GM12865 (cell line): Measurements from ENCODE around the gene ERC1.
"Not testable (repeated sequence)": the region's sequence is repeated elsewhere in the genome, so short reads cannot be mapped to it uniquely, and the experiment has no call there.

Experiments
- DNase-seq: peaks from one replicate; pipeline ENCODE4 v3.0.0; 2010; ENCODE audit warnings: low read depth
- H3K4me3 ChIP-seq: 2 replicates; pipeline ENCODE4 v1.5.1; 2011; ENCODE audit warnings: mild to moderate bottlenecking, low read depth, low read length, control low read depth
- TF ChIP-seq, protein P1 (sequence below): IDR thresholded peaks from 2 replicates; pipeline ENCODE4 v1.5.1; 2011; ENCODE audit warnings: low read length, control low read depth, low read depth, inconsistent platforms; ENCODE audit not compliant: insufficient read depth; ENCODE audit errors: missing control alignments

ERC1 gene

DNA sequence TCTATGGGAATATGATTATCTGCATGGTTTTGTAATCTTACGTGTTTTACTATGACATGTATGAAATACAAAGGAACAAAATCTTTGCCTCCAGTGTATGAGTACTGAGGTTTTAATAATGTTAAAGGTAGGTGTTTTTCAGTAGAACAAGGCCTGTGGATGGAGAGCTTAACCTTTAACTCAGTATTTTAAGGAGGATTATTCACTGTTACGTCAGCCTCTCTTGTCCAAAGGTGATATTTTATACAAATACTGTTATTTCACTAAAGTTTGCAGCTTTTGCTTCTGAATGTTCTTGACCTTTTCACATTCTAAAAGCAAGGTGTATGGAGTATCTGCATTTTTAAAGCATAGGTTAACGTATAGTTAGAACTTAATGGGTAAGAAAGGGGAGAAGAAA is 195.3 kb downstream of the ERC1 start:
- no peak for DNase-seq
- H3K4me3 ChIP-seq: no peak overlapping the region
- TF ChIP-seq, protein P1, sequence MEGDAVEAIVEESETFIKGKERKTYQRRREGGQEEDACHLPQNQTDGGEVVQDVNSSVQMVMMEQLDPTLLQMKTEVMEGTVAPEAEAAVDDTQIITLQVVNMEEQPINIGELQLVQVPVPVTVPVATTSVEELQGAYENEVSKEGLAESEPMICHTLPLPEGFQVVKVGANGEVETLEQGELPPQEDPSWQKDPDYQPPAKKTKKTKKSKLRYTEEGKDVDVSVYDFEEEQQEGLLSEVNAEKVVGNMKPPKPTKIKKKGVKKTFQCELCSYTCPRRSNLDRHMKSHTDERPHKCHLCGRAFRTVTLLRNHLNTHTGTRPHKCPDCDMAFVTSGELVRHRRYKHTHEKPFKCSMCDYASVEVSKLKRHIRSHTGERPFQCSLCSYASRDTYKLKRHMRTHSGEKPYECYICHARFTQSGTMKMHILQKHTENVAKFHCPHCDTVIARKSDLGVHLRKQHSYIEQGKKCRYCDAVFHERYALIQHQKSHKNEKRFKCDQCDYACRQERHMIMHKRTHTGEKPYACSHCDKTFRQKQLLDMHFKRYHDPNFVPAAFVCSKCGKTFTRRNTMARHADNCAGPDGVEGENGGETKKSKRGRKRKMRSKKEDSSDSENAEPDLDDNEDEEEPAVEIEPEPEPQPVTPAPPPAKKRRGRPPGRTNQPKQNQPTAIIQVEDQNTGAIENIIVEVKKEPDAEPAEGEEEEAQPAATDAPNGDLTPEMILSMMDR: no peak

DNA sequence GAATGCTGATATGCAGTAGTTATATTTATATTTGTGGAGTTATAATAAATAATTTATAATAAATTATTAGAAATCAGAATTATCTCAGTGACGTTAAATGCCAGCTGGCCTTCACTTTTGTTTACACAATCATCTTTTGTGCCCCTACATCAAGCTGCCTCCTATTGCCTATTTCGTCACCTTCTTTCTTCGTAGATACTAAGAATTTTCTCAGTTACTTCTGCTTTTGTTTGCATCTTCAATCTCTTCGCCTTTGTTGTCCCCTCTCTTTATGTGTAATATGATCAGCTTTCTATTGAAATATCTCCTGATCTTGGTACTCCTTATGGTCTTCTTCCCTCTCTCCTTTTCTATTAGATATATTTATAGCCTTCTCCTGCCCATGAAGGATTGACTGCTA is 197.0 kb downstream of the ERC1 start:
- no peak for DNase-seq
- TF ChIP-seq, protein P1: no peak
- no peak overlapping the region for H3K4me3 ChIP-seq

DNA sequence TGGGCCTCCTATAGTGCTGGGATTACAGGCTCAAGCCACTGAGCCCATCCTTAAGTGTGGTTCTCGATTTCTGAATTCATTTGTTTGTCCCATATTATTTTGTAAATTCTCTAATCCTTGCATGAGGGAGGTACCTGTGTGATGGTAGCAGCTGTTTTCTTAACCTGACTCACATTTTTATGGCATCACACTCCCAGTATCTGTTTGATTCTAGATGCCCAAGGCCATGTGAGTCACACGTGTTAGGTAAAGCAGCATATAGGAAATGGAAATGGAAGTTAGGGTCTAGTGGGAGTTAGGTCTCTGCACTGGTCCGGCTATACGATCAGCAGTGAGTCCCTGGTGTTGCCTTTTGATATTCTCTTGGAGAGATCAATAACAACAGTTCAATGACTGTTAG is 198.1 kb downstream of the ERC1 start:
- no peak overlapping the region for H3K4me3 ChIP-seq
- DNase-seq: no peak
- TF ChIP-seq, protein P1: no peak

DNA sequence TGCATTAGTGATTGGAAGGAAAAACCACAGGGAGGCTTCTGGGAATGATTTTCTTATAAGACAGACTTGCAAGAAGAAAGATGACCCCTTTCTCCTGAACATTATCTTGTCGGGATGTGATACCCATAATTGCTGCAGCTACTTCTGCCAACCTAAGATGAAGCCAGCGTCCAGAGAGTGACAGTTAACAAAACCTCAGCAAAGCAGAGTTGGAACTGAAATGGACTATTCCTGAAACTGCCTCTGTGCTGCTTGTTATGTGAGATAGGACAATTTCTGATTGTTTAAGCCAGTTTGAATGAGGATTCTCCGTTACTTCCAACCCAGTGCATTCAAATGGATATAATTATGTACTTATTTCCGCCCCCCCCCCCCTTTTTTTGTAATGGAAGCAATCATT is 204.5 kb downstream of the ERC1 start:
- DNase-seq: no peak
- H3K4me3 ChIP-seq: no peak overlapping the region
- TF ChIP-seq, protein P1: no peak

DNA sequence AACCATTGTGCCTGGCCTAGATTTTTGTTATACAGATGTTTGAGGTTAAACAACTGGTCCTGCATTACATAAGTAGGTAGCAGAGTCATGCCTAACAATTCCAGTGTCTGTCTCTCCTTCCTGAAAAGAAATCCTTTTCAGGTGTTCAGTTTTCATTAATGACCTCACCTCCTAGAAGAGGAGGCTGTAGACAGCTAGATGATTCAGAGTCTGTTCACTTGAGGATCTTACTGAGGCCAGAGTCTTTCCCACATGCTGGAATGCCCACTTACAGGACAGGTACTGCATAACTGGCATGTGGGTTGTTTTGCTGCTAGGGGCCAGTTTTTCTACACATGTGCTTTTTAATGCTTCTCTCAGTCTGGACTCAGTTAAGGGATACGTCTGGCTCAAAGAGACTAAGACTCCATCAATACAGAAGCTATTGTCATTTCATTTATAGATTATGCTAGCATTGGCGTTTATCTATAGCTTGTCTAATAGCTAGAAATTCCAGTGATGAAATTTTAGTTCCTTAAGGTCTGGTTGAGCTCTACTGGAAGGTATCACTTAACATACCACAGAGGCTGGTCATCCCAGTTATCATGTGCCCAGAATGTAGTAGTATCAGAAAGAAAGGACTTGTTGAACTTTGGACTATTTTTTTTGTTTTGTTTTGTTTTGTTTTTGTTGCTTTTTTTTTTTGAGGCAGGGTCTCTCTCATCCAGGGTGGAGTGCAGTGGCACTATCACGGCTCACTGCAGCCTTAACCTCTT is 206.4 kb downstream of the ERC1 start:
- TF ChIP-seq, protein P1: no peak
- no peak for DNase-seq
- no peak overlapping the region for H3K4me3 ChIP-seq

DNA sequence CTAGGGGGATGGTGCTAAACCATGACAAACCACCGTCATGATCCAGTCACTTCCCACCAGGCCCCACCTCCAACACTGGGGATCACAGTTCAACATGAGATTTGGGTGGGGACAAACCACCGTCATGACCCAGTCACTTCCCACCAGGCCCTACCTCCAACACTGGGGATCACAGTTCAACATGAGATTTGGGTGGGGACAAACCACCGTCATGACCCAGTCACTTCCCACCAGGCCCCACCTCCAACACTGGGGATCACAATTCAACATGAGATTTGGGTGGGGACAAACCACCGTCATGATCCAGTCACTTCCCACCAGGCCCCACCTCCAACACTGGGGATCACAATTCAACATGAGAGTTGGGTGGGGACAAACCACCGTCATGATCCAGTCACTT is 207.8 kb downstream of the ERC1 start:
- H3K4me3 ChIP-seq, DNase-seq: not testable (repeated sequence)

DNA sequence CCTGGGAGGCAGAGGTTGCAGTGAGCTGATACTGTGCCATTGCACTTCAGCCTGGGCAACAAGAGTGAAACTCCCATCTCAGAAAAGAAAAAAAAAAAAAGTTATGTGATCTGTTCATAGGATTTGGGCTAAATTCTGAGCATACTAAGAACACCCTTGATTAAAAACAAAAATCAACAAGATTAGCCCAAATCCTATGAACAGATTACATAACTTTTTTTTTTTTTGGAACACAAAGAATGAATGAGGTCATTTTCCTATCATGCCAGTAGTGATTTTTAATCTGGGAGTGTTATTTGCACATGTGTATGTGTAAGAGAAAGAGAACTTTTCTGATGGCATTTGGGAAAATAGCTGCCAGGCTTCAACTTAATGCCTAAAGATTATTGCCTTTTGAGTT is 208.7 kb downstream of the ERC1 start:
- no peak overlapping the region for H3K4me3 ChIP-seq
- TF ChIP-seq, protein P1: no peak
- DNase-seq: no peak

DNA sequence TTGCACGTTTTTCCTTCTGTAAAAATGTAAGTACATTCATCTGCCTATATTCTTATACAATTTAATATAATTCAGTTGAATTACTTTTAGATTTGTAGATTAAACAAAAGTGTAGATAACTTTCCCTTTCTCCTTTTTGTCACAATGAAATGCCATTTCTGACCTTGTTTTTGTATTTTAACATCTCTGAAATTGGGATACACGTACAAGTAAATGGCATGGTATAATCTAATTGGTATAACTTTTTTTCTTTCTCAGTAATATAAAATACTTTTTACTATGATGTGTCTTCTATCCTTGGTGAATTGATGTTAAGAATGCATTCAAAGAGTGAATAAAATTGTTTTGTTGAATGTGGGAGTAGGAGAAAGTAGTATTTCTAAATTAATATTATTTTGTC is 210.0 kb downstream of the ERC1 start:
- TF ChIP-seq, protein P1: no peak
- no peak overlapping the region for H3K4me3 ChIP-seq
- DNase-seq: no peak
